WTC11 (cell line): ENCODE measurements around the gene HS3ST4.

ENCODE experiments used
- MYBL2 ChIP-seq: sonication (generic); formaldehyde crosslinking; IDR thresholded peaks from 2 replicates; pipeline ENCODE4 v1.8.1; 2023; ENCODE audit warnings: mild to moderate bottlenecking, moderate library complexity, missing genetic modification reagents
- NFYB ChIP-seq: sonication (generic); formaldehyde crosslinking; conservative IDR thresholded peaks from 2 replicates; pipeline ENCODE4 v1.8.0; 2022; ENCODE audit warnings: low read depth, missing genetic modification reagents
- SOX15 ChIP-seq: fragments of 250-450 bp; sonication (Bioruptor Pico); IDR thresholded peaks from 2 replicates; pipeline ENCODE4 v1.9.0; 2021; ENCODE audit warnings: mild to moderate bottlenecking
- SP1 ChIP-seq: sonication (generic); formaldehyde crosslinking; conservative IDR thresholded peaks from 2 replicates; pipeline ENCODE4 v1.8.1; 2022; ENCODE audit warnings: missing genetic modification reagents
- TCF7 ChIP-seq: sonication (generic); formaldehyde crosslinking; IDR thresholded peaks from 2 replicates; pipeline ENCODE4 v1.8.0; 2022; ENCODE audit warnings: mild to moderate bottlenecking, low read depth, missing genetic modification reagents, moderate library complexity
- ZBTB21 ChIP-seq: sonication (generic); formaldehyde crosslinking; IDR thresholded peaks from 2 replicates; pipeline ENCODE4 v1.8.1; 2023; ENCODE audit warnings: mild to moderate bottlenecking, missing genetic modification reagents, borderline replicate concordance
- ZNF138 ChIP-seq: sonication (generic); formaldehyde crosslinking; conservative IDR thresholded peaks from 2 replicates; pipeline ENCODE4 v1.8.1; 2022; ENCODE audit warnings: mild to moderate bottlenecking, moderate library complexity, missing genetic modification reagents
- ZNF232 ChIP-seq: sonication (generic); formaldehyde crosslinking; IDR thresholded peaks from 2 replicates; pipeline ENCODE4 v1.8.0; 2022; ENCODE audit warnings: mild to moderate bottlenecking, missing genetic modification reagents
- TF ChIP-seq, protein P1 (sequence below): fragments of 200-600 bp; IDR thresholded peaks from 2 replicates; pipeline ENCODE4 v1.8.0; 2022; ENCODE audit warnings: antibody characterized with exemption
- TF ChIP-seq, protein P2 (sequence below): sonication (generic); formaldehyde crosslinking; IDR thresholded peaks from 2 replicates; pipeline ENCODE4 v1.8.1; 2023; ENCODE audit warnings: mild to moderate bottlenecking, moderate library complexity, missing genetic modification reagents
- TF ChIP-seq, protein P3 (sequence below): sonication (generic); formaldehyde crosslinking; IDR thresholded peaks from 2 replicates; pipeline ENCODE4 v1.8.0; 2022; ENCODE audit warnings: mild to moderate bottlenecking, missing genetic modification reagents
- TF ChIP-seq, protein P4 (sequence below): sonication (generic); formaldehyde crosslinking; conservative IDR thresholded peaks from 2 replicates; pipeline ENCODE4 v1.8.1; 2022; ENCODE audit warnings: mild to moderate bottlenecking, missing genetic modification reagents
- TF ChIP-seq, protein P5 (sequence below): sonication (generic); formaldehyde crosslinking; IDR thresholded peaks from 2 replicates; pipeline ENCODE4 v1.8.1; 2022; ENCODE audit warnings: mild to moderate bottlenecking, missing genetic modification reagents, moderate library complexity, borderline replicate concordance
- TF ChIP-seq, protein P6 (sequence below): sonication (generic); formaldehyde crosslinking; IDR thresholded peaks from 2 replicates; pipeline ENCODE4 v1.8.0; 2023; ENCODE audit warnings: missing genetic modification reagents, mild to moderate bottlenecking, borderline replicate concordance

DNA sequence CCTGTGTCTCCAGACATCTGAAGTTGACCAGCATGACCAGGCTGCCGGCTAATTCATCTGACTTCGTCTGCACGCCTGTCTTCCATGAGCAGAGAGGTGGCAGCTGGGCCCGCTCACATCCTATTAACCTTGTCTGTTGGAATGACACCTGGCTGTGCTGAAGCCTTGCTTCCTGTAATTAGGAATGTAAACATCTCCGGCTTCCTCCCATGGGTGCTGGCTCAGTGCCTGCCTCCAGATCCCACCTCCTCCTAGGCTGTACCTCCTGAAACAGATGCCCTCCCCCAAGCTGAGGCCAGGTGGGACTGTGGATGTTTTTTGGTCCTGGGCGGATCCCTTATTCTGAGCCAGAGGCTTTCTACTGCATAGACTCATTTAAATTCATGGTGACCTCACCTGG lies 296.3 kb downstream of the HS3ST4 start:
- TF ChIP-seq, protein P1, sequence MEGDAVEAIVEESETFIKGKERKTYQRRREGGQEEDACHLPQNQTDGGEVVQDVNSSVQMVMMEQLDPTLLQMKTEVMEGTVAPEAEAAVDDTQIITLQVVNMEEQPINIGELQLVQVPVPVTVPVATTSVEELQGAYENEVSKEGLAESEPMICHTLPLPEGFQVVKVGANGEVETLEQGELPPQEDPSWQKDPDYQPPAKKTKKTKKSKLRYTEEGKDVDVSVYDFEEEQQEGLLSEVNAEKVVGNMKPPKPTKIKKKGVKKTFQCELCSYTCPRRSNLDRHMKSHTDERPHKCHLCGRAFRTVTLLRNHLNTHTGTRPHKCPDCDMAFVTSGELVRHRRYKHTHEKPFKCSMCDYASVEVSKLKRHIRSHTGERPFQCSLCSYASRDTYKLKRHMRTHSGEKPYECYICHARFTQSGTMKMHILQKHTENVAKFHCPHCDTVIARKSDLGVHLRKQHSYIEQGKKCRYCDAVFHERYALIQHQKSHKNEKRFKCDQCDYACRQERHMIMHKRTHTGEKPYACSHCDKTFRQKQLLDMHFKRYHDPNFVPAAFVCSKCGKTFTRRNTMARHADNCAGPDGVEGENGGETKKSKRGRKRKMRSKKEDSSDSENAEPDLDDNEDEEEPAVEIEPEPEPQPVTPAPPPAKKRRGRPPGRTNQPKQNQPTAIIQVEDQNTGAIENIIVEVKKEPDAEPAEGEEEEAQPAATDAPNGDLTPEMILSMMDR = no peak
- TF ChIP-seq TCF7 (CRISPR knock-in tag) (no peak), ZNF138 (CRISPR knock-in tag) (no peak), ZBTB21 (no peak), ZNF232 (CRISPR knock-in tag) (no peak), NFYB (no peak), SP1 (no peak), SOX15 (CRISPR knock-in tag) (no peak), MYBL2 (no peak)
- TF ChIP-seq, protein P2, sequence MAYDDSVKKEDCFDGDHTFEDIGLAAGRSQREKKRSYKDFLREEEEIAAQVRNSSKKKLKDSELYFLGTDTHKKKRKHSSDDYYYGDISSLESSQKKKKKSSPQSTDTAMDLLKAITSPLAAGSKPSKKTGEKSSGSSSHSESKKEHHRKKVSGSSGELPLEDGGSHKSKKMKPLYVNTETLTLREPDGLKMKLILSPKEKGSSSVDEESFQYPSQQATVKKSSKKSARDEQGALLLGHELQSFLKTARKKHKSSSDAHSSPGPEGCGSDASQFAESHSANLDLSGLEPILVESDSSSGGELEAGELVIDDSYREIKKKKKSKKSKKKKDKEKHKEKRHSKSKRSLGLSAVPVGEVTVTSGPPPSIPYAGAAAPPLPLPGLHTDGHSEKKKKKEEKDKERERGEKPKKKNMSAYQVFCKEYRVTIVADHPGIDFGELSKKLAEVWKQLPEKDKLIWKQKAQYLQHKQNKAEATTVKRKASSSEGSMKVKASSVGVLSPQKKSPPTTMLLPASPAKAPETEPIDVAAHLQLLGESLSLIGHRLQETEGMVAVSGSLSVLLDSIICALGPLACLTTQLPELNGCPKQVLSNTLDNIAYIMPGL (CRISPR knock-in tag) = no peak
- TF ChIP-seq, protein P3, sequence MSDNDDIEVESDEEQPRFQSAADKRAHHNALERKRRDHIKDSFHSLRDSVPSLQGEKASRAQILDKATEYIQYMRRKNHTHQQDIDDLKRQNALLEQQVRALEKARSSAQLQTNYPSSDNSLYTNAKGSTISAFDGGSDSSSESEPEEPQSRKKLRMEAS (CRISPR knock-in tag) = no peak
- TF ChIP-seq, protein P4, sequence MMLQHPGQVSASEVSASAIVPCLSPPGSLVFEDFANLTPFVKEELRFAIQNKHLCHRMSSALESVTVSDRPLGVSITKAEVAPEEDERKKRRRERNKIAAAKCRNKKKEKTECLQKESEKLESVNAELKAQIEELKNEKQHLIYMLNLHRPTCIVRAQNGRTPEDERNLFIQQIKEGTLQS = no peak
- TF ChIP-seq, protein P5, sequence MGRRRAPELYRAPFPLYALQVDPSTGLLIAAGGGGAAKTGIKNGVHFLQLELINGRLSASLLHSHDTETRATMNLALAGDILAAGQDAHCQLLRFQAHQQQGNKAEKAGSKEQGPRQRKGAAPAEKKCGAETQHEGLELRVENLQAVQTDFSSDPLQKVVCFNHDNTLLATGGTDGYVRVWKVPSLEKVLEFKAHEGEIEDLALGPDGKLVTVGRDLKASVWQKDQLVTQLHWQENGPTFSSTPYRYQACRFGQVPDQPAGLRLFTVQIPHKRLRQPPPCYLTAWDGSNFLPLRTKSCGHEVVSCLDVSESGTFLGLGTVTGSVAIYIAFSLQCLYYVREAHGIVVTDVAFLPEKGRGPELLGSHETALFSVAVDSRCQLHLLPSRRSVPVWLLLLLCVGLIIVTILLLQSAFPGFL = no peak
- TF ChIP-seq, protein P6, sequence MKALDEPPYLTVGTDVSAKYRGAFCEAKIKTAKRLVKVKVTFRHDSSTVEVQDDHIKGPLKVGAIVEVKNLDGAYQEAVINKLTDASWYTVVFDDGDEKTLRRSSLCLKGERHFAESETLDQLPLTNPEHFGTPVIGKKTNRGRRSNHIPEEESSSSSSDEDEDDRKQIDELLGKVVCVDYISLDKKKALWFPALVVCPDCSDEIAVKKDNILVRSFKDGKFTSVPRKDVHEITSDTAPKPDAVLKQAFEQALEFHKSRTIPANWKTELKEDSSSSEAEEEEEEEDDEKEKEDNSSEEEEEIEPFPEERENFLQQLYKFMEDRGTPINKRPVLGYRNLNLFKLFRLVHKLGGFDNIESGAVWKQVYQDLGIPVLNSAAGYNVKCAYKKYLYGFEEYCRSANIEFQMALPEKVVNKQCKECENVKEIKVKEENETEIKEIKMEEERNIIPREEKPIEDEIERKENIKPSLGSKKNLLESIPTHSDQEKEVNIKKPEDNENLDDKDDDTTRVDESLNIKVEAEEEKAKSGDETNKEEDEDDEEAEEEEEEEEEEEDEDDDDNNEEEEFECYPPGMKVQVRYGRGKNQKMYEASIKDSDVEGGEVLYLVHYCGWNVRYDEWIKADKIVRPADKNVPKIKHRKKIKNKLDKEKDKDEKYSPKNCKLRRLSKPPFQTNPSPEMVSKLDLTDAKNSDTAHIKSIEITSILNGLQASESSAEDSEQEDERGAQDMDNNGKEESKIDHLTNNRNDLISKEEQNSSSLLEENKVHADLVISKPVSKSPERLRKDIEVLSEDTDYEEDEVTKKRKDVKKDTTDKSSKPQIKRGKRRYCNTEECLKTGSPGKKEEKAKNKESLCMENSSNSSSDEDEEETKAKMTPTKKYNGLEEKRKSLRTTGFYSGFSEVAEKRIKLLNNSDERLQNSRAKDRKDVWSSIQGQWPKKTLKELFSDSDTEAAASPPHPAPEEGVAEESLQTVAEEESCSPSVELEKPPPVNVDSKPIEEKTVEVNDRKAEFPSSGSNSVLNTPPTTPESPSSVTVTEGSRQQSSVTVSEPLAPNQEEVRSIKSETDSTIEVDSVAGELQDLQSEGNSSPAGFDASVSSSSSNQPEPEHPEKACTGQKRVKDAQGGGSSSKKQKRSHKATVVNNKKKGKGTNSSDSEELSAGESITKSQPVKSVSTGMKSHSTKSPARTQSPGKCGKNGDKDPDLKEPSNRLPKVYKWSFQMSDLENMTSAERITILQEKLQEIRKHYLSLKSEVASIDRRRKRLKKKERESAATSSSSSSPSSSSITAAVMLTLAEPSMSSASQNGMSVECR (CRISPR knock-in tag) = no peak
